ENCODE data around the gene ARHGAP24.
"Not testable (repeated sequence)": the region's sequence is repeated elsewhere in the genome, so short reads cannot be mapped to it uniquely, and the experiment has no call there.

The ARHGAP24 gene

DNA sequence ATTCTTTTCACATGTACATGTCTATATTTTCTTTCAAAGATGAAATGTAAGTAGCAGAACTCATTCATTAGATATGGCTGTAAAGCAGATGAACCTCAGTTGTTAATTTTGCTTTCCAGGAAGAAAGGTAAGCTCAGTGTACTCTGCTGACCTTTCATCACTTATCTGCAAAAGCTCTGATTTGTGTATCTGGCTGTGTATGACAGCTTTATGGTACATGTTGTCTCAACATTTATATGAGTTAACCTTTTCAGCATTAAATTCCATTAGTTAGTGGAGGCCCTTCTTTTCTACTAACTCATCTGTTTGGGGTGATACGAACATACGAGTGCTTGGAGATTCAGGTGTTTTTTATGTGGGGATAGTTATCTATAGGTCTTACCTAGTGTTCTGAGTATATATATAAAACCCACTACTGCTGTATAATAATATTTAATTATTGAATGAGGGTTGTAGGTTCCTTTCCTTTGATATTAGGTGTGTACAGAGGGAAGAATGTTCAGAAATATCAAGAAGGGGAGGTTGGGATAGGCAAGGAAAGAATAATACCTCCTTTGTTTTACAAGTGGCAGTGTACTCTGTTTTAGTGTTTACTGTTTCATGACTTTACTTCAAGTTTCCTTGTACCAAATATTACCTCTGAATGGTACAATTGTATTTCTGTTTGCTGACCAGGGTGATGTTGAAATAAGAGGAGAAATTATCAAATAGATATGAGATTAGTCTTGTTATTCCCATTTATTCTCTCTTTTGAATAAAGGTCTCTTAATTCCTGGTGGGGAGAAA, 395.5 kb downstream of the ARHGAP24 start:
- DNase-seq = no peak

DNA sequence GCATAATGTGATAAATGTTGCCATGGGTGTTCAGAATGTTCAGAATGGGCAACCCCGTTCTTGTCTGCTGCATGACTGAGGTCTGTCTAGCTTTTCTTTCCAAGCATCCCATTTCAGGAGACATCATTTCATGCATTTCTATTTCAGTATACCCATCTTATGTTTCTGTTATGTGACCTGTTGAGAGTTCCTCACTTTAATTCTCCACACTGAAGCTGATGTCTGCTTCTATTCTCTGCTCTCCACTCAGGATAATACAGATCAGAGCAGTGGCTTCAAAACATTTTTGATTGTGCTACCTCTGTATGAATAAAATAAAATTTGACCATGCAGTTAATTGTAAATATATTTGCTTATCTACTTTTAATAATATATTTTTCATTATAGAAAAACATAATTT, 398.6 kb downstream of the ARHGAP24 start:
- no peak for DNase-seq

GRCh38 chr4:85879518-85879917, 404.6 kb downstream of the ARHGAP24 start:
- no peak for DNase-seq

GRCh38 chr4:85883180-85883579, 408.2 kb downstream of the ARHGAP24 start:
- no peak for DNase-seq

DNA sequence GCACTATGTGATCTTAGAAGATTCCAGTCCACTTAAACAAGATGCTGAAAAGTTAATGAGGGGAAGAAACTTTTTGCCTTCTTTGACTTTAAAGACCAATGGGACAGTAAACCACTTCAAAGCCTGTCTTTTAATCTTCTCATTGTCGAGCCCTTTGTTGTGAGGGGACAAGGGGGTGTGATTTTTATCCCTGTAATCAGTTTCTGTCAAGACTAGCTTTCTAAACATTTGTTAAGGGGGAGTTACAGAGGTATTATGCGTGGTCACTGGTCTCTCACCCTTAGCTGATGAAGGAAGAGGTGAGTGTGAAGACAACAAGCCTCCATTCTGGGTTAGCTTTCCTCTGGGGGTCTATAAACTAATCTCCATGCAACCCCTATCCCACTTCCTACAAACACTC, 409.3 kb downstream of the ARHGAP24 start:
- no peak for DNase-seq

- no peak for DNase-seq
Observed at GRCh38 chr4:85886665-85887064, 411.7 kb downstream of the ARHGAP24 start.

GRCh38 chr4:85889314-85889713, 414.4 kb downstream of the ARHGAP24 start:
- DNase-seq = no peak

DNA sequence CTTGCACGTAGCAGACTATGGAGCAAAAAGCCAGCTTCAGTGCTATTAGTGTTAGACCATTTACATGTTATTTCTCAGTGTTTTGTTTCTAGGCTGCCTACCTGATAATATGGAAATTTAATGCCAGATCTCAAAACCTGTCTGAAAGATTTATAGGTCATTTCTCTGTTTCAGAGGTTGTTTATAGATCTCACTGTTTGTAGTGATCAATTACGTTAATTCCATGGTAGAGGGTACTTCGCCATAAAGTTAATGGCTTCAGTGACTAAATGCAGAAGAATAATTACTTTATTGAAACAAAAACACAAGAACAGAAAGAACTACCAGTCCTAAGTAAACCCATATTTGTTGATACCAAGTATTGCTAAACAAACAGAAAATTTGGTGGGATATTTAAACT, 420.8 kb downstream of the ARHGAP24 start:
- DNase-seq = no peak

DNA sequence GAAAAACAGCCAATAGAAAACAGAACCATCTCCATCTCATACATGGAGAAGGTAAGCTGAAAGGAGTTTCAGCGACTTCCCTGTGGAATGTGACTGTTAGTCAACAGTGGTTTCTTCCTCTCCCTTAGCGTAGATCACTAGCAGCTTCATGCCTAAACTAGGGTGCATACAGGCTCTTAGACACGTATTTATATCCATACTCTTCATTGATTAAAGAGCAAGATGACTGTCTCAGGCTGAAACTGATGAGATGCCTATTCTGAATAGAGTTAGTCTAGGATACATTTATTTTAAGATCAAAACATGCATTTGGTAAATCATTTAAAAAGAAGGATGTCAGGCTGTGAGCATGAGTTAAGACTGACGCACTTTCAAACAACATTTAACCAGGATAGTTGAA, 423.3 kb downstream of the ARHGAP24 start:
- DNase-seq = no peak

GRCh38 chr4:85901500-85901899, 426.6 kb downstream of the ARHGAP24 start:
- DNase-seq = no peak

DNA sequence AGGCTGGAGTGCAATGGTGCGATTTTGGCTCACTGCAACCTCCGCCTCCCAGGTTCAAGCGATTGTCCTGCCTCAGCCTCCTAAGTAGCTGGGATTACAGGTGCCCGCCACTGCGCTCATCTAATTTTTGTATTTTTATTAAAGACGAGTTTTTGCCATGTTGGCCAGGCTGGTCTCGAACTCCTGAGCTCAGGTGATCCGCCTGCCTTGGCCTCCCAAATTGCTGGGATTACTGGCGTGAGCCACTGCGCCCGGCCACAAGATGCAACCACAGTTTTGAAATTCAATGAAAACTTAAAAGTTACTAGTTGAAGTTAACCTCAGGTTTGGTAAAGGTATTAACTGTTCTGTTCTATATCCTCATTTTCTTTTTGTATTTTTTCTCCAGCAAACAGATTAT, 427.7 kb downstream of the ARHGAP24 start:
- DNase-seq = not testable (repeated sequence)

- no peak for DNase-seq
Observed at GRCh38 chr4:85905761-85906160, 430.8 kb downstream of the ARHGAP24 start.

DNA sequence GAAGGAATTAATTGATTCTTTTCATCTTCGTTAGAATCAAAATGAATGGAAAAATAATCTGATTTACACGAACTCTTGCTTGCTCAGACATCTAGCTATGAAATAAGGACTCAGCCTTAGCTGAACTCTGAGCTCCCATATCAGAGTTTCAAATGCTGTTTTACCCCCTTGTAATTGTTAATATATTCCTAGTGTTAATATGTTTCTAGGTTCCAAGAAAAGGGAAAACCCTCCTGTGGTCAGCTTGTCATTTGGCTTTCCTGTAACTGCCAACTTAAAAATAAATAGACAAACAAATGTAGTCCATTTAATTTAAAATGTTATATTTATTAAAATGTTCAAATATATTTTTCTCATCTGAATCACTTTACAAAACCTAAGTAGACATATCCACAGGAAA, 432.1 kb downstream of the ARHGAP24 start:
- DNase-seq = no peak

GRCh38 chr4:85909851-85910250, 434.9 kb downstream of the ARHGAP24 start:
- DNase-seq = no peak

DNA sequence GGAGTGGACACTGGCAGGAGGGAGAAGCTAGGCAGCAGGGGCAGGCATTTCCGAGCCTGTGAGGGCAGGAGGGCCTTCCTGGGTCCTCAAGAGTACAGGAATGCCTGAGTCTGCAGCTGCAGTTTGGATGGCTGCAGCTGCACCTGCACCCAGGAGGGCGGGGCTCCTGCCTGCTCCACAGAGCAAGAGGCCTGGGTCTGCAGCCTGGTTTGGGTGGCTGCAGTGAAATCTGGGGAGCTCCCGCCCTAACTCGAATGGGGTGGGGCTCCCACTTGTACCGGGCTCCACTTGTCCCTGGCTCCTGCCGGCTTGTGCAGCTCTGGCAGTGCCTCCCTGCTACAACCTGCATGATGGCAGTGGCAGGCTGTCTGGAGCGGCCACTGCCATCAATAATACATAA, 436.0 kb downstream of the ARHGAP24 start:
- no peak for DNase-seq

DNA sequence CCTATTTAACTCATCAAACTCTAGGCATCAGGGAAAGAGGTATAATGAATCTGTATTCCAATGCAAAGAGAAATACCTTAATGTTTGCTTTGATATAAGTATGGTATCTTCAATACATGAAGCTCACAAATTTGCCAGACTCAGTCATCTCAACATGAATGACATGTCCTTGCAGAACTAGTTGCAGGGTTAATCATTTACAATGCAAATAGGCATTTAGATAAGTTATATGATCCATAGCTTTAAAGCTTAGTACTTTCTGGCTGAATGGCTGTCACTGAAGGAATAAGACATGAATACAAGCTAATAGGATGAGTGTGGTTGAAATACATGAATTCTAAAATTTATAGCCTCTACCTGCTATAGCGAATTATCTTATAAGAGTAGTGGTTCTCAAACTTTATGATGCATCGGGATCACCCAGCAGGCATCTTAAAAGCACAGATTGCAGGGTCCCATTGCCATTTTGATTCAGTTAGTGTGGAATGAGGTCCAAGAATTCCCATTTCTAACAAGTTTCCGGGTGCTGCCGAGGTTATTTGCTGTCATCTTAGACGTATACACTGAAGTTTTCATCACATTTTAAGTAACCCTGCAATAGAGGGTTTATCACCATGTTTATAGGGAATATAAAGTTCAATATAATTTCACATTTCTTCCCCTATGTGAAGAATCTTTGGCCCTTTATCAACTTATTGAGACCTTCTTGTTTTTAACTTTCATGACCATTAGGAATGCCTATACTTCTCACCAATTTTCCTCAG, 439.2 kb downstream of the ARHGAP24 start:
- DNase-seq = no peak

DNA sequence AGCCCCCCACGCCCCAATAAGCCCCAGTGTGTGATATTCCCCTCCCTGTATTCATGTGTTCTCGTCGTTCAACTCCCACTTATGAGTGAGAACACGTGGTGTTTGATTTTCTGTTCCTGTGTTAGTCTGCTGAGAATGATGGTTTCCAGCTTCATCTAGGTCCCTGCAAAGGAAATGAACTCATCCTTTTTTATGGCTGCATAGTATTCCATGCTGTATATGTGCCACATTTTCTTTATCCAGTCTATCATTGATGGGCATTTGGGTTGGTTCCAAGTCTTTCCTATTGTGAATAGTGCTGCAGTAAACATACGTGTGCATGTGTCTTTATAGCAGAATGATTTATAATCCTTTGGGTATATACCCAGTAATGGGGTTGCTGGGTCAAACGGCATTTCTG, 440.6 kb downstream of the ARHGAP24 start:
- DNase-seq = not testable (repeated sequence)

DNA sequence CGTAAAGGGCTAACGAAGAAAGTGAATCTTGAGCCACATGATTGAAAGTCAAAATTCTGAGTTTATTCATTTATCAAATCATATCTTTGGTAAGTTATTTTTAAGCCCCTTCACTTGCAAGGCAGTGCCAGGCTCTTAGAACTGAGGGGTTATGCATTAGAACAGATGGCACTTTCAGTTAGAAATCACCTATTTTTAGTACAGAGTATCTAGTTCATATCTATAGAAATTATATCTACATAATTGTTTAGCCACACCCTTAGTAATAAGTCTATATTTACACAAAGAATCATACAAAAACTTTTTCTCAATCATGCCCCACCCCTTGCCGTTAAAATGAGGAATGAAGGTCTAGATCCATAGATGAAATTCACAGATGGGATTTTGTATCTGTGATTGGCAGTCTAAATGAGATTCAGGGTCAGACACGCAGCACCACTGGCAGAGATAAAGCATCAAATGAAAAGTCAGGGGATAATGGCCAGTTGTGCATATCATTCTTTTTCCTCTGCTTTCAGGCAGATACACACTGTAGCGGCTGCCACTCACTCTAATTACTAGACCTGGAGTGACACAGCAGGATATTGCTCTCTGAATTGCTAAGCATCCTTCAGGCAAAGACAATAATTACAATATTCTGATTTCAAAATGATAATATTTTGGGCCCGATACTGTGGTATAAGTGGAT, 444.4 kb downstream of the ARHGAP24 start:
- peak; percentile 42 for DNase-seq

- DNase-seq = no peak
Observed at GRCh38 chr4:85925071-85925470, 450.1 kb downstream of the ARHGAP24 start.

- DNase-seq = peak; percentile 42
Observed at GRCh38 chr4:85928775-85929591, 454.0 kb downstream of the ARHGAP24 start.

DNA sequence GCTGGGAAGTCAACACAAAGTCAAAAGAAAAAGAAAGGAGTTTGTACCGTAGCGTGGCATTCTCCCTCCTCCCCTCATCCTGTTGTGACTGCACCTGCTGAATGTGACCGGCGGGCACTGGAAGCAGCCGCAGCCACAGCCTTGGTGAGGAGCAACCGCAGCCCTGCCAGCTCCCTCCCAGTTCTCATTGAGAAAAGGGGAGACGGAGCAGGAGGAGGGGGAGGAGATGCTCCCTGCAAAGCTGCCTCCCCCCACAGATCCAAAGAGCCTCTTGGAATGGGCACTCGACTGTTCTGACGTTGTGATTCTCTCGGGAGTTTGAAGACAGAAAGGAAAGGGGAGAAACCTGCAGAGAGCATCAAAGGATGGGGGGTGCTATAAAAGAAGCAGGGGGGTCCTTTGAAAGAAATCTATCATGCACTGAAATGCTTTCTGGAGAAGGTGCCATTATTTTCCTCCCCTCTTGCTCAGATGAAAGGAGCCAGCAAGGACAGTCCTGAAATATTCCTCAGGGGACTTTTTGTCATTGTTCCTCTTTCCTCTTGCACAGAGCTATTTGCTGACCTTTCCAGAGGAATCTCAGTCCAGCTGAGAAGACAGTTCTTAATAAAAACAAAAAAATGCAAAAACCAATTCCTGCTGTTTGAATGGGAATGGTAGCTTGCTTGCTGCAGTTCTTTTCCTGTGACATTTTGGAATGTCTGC, 455.2 kb downstream of the ARHGAP24 start:
- peak; percentile 64 for DNase-seq

Measured in eye (tissue), 1 donor.